ENCODE measurements around the gene RUFY4.

Gene RUFY4

DNA sequence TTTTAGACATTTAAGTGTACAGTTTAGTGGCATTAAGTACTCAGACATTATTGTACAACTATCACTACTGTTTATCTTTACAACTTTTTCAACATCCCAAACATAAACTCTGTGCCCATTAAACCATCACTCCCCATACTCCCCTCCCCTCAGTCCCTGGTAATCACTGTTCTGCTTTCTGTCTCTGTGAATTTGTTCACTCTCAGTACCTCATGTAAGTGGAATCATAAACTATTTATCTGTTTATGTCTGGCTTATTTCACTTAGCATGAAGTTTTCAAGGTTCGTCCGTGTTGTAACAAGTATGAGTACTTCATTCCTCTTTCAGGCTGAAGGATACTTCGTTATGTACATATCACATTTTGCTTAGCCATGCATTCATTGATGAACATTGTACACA, 9.8 kb upstream of the RUFY4 start:
- ATAC-seq (ENCODE audit: insufficient read depth, low read depth) (no peak), DNase-seq (no peak)
- H3K36me3 ChIP-seq (ENCODE audit: insufficient read depth, low read length) = no peaks in the 10 kb centered on the region
- H3K79me2 ChIP-seq (ENCODE audit: insufficient read depth, low read length) = no peaks in the 10 kb centered on the region
- H3K27ac ChIP-seq (ENCODE audit: low read length) = no peak overlapping the region
- no peaks in the 10 kb centered on the region for H4K20me1 ChIP-seq (ENCODE audit: insufficient read depth, low read length)
- TF ChIP-seq EZH2 (IDR thresholded peaks at IDR 0.05; ENCODE audit: borderline replicate concordance, low read depth, low read length, severe bottlenecking) (no peak), CTCF (IDR thresholded peaks at IDR 0.05; ENCODE audit: borderline replicate concordance, extremely low read depth, low read length, poor library complexity, severe bottlenecking) (no peak)
- no peaks in the 10 kb centered on the region for H3K4me1 ChIP-seq (ENCODE audit: insufficient read depth, low read length)
- H2AFZ ChIP-seq (ENCODE audit: low read depth, low read length) = no peak overlapping the region
- no peak overlapping the region for H3K4me2 ChIP-seq (ENCODE audit: insufficient read depth, low read length)
- H3K27me3 ChIP-seq (ENCODE audit: insufficient read depth, low read length, poor library complexity) = peaks cover 17% of the 10 kb centered on the region
- no peaks in the 10 kb centered on the region for H3K9me3 ChIP-seq (ENCODE audit: insufficient read depth, low read length, severe bottlenecking)
- no peak overlapping the region for H3K9ac ChIP-seq (ENCODE audit: low read depth, low read length)
- no peak overlapping the region for H3K4me3 ChIP-seq (ENCODE audit: low read depth in 1 of 2, low read length in 2 of 2)

DNA sequence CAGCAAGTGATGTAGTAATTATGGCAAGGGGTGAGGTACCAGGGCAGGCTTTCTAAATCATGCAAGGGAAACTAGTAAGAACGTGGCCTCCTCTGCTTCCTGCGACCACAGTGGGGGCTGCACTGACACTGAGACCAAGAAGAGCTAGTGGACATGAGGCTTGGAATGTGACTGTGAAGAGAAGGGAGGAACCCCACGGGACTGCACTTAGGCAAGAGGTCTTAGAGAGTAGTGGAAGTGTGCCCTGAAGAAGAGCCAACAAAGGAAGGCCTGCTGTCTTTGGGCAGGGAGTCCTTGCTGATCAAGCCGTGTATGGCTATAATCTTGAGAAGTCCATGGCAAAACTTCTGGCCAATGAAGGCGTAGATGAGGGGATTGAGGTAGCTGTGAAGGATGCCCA, 8.9 kb upstream of the RUFY4 start:
- Histone ChIP-seq H3K36me3 (ENCODE audit: insufficient read depth, low read length) (no peaks in the 10 kb centered on the region), H4K20me1 (ENCODE audit: insufficient read depth, low read length) (no peaks in the 10 kb centered on the region), H3K79me2 (ENCODE audit: insufficient read depth, low read length) (no peaks in the 10 kb centered on the region), H3K9me3 (ENCODE audit: insufficient read depth, low read length, severe bottlenecking) (no peaks in the 10 kb centered on the region), H3K27me3 (ENCODE audit: insufficient read depth, low read length, poor library complexity) (peaks cover 17% of the 10 kb centered on the region), H3K4me1 (ENCODE audit: insufficient read depth, low read length) (no peaks in the 10 kb centered on the region), H2AFZ (ENCODE audit: low read depth, low read length) (no peak overlapping the region), H3K9ac (ENCODE audit: low read depth, low read length) (no peak overlapping the region), H3K4me3 (ENCODE audit: low read depth in 1 of 2, low read length in 2 of 2) (no peak overlapping the region), H3K27ac (ENCODE audit: low read length) (no peak overlapping the region), H3K4me2 (ENCODE audit: insufficient read depth, low read length) (no peak overlapping the region)
- TF ChIP-seq EZH2 (IDR thresholded peaks at IDR 0.05; ENCODE audit: borderline replicate concordance, low read depth, low read length, severe bottlenecking) (no peak), CTCF (IDR thresholded peaks at IDR 0.05; ENCODE audit: borderline replicate concordance, extremely low read depth, low read length, poor library complexity, severe bottlenecking) (no peak)
- no peak for DNase-seq
- no peak for ATAC-seq (ENCODE audit: insufficient read depth, low read depth)

GRCh38 chr2:218060950-218061660, 7.9 kb upstream of the RUFY4 start:
- Histone ChIP-seq H3K9ac (ENCODE audit: low read depth, low read length) (no peak overlapping the region), H3K79me2 (ENCODE audit: insufficient read depth, low read length) (no peaks in the 10 kb centered on the region), H3K4me1 (ENCODE audit: insufficient read depth, low read length) (no peaks in the 10 kb centered on the region), H3K4me3 (ENCODE audit: low read depth in 1 of 2, low read length in 2 of 2) (no peak overlapping the region), H3K27ac (ENCODE audit: low read length) (no peak overlapping the region), H4K20me1 (ENCODE audit: insufficient read depth, low read length) (no peaks in the 10 kb centered on the region; the same call in 1 of the 2 replicates), H2AFZ (ENCODE audit: low read depth, low read length) (no peak overlapping the region), H3K27me3 (ENCODE audit: insufficient read depth, low read length, poor library complexity) (peaks cover 17% of the 10 kb centered on the region), H3K36me3 (ENCODE audit: insufficient read depth, low read length) (no peaks in the 10 kb centered on the region), H3K4me2 (ENCODE audit: insufficient read depth, low read length) (no peak overlapping the region), H3K9me3 (ENCODE audit: insufficient read depth, low read length, severe bottlenecking) (no peaks in the 10 kb centered on the region)
- TF ChIP-seq EZH2 (IDR thresholded peaks at IDR 0.05; ENCODE audit: borderline replicate concordance, low read depth, low read length, severe bottlenecking) (no peak), CTCF (IDR thresholded peaks at IDR 0.05; ENCODE audit: borderline replicate concordance, extremely low read depth, low read length, poor library complexity, severe bottlenecking) (no peak)
- DNase-seq (no peak), ATAC-seq (ENCODE audit: insufficient read depth, low read depth) (no peak)

All from DND-41 (cell line).